ENCODE measurements around the gene FAM78B. TPM values are rescaled to one million over a fixed set of nuclear protein-coding genes. Genes with fewer than 3 reads are reported as not detected.

Gene FAM78B
- total and polyA plus RNA-seq, 2 experiments from 2014 or later = 0.16 to 0.43 TPM

DNA sequence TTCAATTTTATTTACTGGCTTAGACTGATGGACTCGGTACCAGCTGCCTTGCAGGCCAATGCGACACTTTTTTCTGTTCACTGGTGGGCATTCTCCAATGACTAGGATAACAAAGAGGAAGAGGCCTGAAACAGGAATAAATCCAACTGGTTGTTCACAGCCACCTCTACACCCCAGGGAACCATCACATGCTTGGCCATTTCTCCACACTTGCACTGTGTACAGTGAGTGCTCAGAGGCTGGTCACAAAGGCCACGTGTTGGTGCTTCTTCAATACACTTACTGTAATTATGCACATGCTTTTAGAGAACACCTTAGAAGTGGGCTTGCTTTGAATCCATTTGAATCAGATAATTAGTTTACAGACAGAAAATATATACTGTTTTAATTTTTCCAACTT, 113.4 kb downstream of the FAM78B start:
- Histone ChIP-seq H3K4me3 (no peak overlapping the region), H3F3A (ENCODE audit: insufficient read depth) (no peaks in the 10 kb centered on the region), H2AFZ (no peak overlapping the region), H3K4me2 (ENCODE audit: unreplicated experiment) (no peak overlapping the region), H3K9me3 (ENCODE audit: low read depth) (no peaks in the 10 kb centered on the region), H3K9ac (no peak overlapping the region), H3K9me2 (ENCODE audit: insufficient read depth) (no peaks in the 10 kb centered on the region), H3K27me3 (replicated peaks; ENCODE audit: insufficient read depth) (no peaks in the 10 kb centered on the region), H3K79me2 (ENCODE audit: insufficient read depth) (no peaks in the 10 kb centered on the region), H4K20me1 (ENCODE audit: insufficient read depth) (no peaks in the 10 kb centered on the region), H3K36me3 (ENCODE audit: low read depth) (no peaks in the 10 kb centered on the region), H3K27ac (no peak overlapping the region), H3K4me1 (ENCODE audit: insufficient read depth) (no peaks in the 10 kb centered on the region)
- DNase-seq = no peak
- in situ Hi-C loops (cut with MboI) = no loop called here
- WGBS, 2 experiments (ENCODE audit: low coverage in 1 of 2, low lambda C conversion rate in 2 of 2, missing lambda C conversion rate in 2 of 2) = 27 to 34% methylated on average over 3 of the region's 3 CpGs
- TF ChIP-seq EZH2phosphoT487 (IDR thresholded peaks at IDR 0.05; ENCODE audit: insufficient read depth, low read depth) (no peak), EZH2 (IDR thresholded peaks at IDR 0.05; ENCODE audit: insufficient read depth, poor library complexity, severe bottlenecking) (no peak)

DNA sequence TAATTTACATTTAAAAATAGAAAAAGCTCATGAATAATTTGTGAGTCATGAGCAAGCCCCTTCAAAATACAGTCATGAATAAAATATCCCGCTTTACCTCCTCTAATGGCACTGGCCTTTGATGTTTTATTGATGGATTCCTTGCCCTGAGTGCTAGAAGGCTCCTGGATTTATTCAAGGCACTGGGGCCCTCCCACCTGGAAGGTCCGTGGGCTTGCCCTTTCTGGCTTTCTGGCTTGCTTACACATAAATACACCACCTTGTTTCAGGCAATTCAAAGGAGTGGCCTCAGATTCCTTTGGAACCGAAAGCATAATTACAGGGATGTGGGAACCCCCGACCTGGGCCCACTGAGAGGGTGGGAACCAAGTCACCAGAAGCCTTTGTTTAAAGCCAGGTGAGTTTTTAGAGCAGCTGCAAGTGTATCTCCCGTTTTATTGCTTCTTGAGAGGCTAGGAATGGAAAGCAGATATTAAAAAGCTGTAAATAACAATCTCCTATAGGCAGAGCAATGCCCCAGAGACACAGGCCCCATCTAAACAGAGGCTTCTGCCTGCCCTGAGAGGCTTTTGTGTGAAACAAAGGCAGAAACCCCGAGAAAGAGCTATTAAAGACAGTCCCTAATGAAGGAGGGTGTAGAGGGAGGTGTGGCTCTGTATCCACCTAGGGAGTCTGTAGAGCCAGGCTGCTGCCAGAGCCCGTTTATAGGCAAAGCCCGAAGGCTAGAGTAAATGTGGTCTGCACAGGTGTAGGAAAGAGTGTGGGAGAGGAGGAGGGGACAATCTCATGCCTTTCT, 126.4 kb downstream of the FAM78B start:
- no peaks in the 10 kb centered on the region for H3K4me1 ChIP-seq (ENCODE audit: insufficient read depth)
- H3K4me3 ChIP-seq = no peak overlapping the region
- in situ Hi-C loops (cut with MboI) = no loop called here
- no peaks in the 10 kb centered on the region for H4K20me1 ChIP-seq (ENCODE audit: insufficient read depth)
- DNase-seq = no peak
- no peak overlapping the region for H3K27ac ChIP-seq
- TF ChIP-seq EZH2phosphoT487 (IDR thresholded peaks at IDR 0.05; ENCODE audit: insufficient read depth, low read depth) = no peak
- TF ChIP-seq EZH2 (IDR thresholded peaks at IDR 0.05; ENCODE audit: insufficient read depth, poor library complexity, severe bottlenecking) = no peak
- no peaks in the 10 kb centered on the region for H3K36me3 ChIP-seq (ENCODE audit: low read depth)
- no peak overlapping the region for H3K4me2 ChIP-seq (ENCODE audit: unreplicated experiment)
- no peaks in the 10 kb centered on the region for H3F3A ChIP-seq (ENCODE audit: insufficient read depth)
- H3K27me3 ChIP-seq (replicated peaks; ENCODE audit: insufficient read depth) = no peaks in the 10 kb centered on the region
- WGBS, 2 experiments (ENCODE audit: low coverage in 1 of 2, low lambda C conversion rate in 2 of 2, missing lambda C conversion rate in 2 of 2) = 19 to 21% methylated on average over 8 of the region's 8 CpGs
- H3K9me2 ChIP-seq (ENCODE audit: insufficient read depth) = no peaks in the 10 kb centered on the region
- H3K79me2 ChIP-seq (ENCODE audit: insufficient read depth) = no peaks in the 10 kb centered on the region
- H3K9ac ChIP-seq = no peak overlapping the region
- no peaks in the 10 kb centered on the region for H3K9me3 ChIP-seq (ENCODE audit: low read depth)
- H2AFZ ChIP-seq = no peak overlapping the region

DNA sequence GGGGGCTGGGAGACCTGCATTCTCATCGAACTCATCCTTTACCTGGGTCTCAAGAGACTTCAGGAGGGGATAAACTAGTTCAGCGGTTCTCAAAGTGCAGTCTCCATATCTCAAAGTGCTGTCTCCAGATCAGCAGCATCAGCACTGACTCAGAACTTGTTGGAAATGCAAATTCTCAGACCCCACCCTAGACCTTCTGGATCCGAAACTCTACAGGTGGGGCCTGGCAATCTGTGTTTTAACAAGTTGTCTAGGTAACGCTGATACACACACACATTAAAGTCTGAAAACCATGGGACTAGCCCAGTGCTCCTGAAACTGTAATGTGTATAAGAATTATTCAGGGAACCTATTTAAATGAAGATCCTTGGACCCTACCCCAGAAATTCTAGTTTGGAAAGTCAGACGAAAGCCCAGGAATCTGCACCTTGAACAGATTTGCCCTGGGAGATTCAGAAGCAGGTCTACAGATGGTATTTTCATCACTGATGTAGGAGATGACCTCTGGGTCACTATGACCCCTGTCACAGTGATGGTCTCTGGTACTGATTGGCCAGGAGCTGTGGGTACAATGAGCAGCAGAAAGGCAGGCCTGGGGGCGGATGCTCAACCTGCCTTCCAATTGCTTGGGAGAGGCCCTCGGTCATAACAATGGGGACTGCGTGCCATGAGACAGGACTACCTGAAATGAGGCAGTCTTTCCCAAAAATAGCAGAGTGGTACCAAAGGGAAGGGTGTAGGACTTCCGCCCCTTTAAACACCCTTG, 127.2 kb downstream of the FAM78B start:
- 39 to 49% methylated on average over 9 of the region's 9 CpGs for WGBS, 2 experiments (ENCODE audit: low coverage in 1 of 2, low lambda C conversion rate in 2 of 2, missing lambda C conversion rate in 2 of 2)

DNA sequence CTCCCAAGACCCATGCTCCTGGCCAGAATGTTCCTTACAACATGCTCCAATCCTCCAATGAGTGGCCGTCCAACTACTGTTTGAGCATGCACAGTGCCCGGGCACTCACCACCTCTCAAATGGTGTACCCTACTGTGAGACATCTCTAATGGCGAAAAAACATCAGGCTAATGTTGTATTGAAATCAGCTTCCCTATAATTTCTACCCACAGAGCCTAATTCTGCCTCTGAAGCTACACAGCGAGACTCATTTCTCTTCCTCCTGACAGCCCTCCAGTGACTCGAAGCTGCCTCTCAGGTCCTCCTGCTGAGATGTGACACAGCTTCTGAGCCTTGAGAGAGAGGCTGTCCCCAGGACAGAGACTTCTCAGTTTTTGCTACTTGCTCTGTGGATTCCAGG, 130.7 kb downstream of the FAM78B start:
- Histone ChIP-seq H3K27ac (no peak overlapping the region), H3K4me2 (ENCODE audit: unreplicated experiment) (no peak overlapping the region), H2AFZ (no peak overlapping the region), H3K4me1 (ENCODE audit: insufficient read depth) (no peaks in the 10 kb centered on the region), H3K27me3 (replicated peaks; ENCODE audit: insufficient read depth) (0 out of 2 replicates have a peak, but pooled peaks cover 3% of the 10 kb centered on the region), H3K9ac (no peak overlapping the region), H3K4me3 (no peak overlapping the region), H3K9me3 (ENCODE audit: low read depth) (no peaks in the 10 kb centered on the region), H3F3A (ENCODE audit: insufficient read depth) (no peaks in the 10 kb centered on the region), H4K20me1 (ENCODE audit: insufficient read depth) (no peaks in the 10 kb centered on the region), H3K36me3 (ENCODE audit: low read depth) (no peaks in the 10 kb centered on the region), H3K9me2 (ENCODE audit: insufficient read depth) (no peaks in the 10 kb centered on the region), H3K79me2 (ENCODE audit: insufficient read depth) (no peaks in the 10 kb centered on the region)
- WGBS, 2 experiments (ENCODE audit: low coverage in 1 of 2, low lambda C conversion rate in 2 of 2, missing lambda C conversion rate in 2 of 2) = 25 to 29% methylated on average over 5 of the region's 5 CpGs
- no peak for TF ChIP-seq EZH2phosphoT487 (IDR thresholded peaks at IDR 0.05; ENCODE audit: insufficient read depth, low read depth)
- TF ChIP-seq EZH2 (IDR thresholded peaks at IDR 0.05; ENCODE audit: insufficient read depth, poor library complexity, severe bottlenecking) = no peak
- in situ Hi-C loops (cut with MboI) = no loop called here
- no peak for DNase-seq

More for the DNA sequence above, 127.2 kb downstream of the FAM78B start:
- Histone ChIP-seq H3F3A (ENCODE audit: insufficient read depth) (no peaks in the 10 kb centered on the region), H3K9me2 (ENCODE audit: insufficient read depth) (no peaks in the 10 kb centered on the region), H3K4me2 (ENCODE audit: unreplicated experiment) (no peak overlapping the region), H3K4me3 (no peak overlapping the region), H3K9me3 (ENCODE audit: low read depth) (no peaks in the 10 kb centered on the region), H3K27ac (no peak overlapping the region), H3K36me3 (ENCODE audit: low read depth) (no peaks in the 10 kb centered on the region), H3K79me2 (ENCODE audit: insufficient read depth) (no peaks in the 10 kb centered on the region), H3K4me1 (ENCODE audit: insufficient read depth) (no peaks in the 10 kb centered on the region), H2AFZ (no peak overlapping the region), H3K27me3 (replicated peaks; ENCODE audit: insufficient read depth) (0 out of 2 replicates have a peak, but pooled peaks cover 3% of the 10 kb centered on the region), H4K20me1 (ENCODE audit: insufficient read depth) (no peaks in the 10 kb centered on the region), H3K9ac (no peak overlapping the region)
- TF ChIP-seq EZH2phosphoT487 (IDR thresholded peaks at IDR 0.05; ENCODE audit: insufficient read depth, low read depth) (no peak), EZH2 (IDR thresholded peaks at IDR 0.05; ENCODE audit: insufficient read depth, poor library complexity, severe bottlenecking) (no peak)
- no peak for DNase-seq
- in situ Hi-C loops (cut with MboI) = no loop called here
